Measurements from ENCODE around the gene PGM5. TPM values are rescaled to one million over a fixed set of nuclear protein-coding genes. Genes with fewer than 3 reads are reported as not detected.

Gene PGM5
- total RNA-seq, 1 donor from 2014 or later = 70.9 TPM

DNA sequence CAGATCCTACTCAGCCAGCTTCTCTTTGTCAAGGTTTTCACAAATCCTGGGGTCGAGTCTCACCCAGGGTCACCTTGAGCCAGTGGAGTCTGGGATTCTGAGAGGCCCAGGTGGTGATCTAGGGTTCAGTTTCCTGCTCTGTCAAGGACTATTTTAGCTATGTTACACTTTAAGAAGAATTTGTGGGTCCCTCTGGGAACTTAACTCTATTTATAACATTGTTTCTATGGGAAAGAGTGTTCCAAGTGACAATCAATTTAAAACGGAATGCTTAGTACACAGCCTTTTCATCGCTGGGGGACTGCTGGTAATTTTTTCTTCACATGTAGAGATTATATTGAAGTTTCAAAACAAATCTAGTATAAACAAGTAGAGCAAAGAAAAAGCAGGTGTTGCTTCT is 211.2 kb downstream of the PGM5 start:
- H3K27ac ChIP-seq = peak overlapping the region; percentile 11 to 53
- no peaks in the 10 kb centered on the region for H3K9me3 ChIP-seq
- H3K27me3 ChIP-seq = no peaks in the 10 kb centered on the region
- peaks cover 0 to 10% of the 10 kb centered on the region in 2 donors for H3K4me1 ChIP-seq
- no peak for DNase-seq (ENCODE audit: low spot score in 2 of 2)
- H3K36me3 ChIP-seq = no peaks in the 10 kb centered on the region
- TF ChIP-seq, protein P1, sequence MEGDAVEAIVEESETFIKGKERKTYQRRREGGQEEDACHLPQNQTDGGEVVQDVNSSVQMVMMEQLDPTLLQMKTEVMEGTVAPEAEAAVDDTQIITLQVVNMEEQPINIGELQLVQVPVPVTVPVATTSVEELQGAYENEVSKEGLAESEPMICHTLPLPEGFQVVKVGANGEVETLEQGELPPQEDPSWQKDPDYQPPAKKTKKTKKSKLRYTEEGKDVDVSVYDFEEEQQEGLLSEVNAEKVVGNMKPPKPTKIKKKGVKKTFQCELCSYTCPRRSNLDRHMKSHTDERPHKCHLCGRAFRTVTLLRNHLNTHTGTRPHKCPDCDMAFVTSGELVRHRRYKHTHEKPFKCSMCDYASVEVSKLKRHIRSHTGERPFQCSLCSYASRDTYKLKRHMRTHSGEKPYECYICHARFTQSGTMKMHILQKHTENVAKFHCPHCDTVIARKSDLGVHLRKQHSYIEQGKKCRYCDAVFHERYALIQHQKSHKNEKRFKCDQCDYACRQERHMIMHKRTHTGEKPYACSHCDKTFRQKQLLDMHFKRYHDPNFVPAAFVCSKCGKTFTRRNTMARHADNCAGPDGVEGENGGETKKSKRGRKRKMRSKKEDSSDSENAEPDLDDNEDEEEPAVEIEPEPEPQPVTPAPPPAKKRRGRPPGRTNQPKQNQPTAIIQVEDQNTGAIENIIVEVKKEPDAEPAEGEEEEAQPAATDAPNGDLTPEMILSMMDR (IDR thresholded peaks at IDR 0.05) = no peak
- no peak overlapping the region for H3K4me3 ChIP-seq
- intact Hi-C loops (cut with DNase I) = no loop called here

DNA sequence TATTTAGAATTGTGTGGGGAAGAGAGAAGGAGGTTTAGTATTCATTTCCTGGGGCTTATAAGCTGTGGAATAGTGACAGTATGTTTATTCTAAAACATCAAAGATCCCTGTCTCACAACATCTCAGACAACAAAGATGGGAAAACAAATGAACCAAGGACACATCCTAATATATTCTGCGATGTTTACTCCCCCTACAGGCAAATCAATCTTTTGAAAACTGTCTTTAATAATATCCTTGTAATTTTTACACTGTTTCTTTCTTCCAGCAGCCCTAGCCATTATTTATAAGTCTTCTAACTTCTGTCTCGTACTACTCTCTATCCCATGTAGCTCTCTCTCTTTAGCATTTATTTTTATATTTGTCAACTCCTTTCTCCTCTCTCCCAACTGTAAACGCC is 217.7 kb downstream of the PGM5 start:
- Histone ChIP-seq H3K4me3 (no peak overlapping the region), H3K27me3 (no peaks in the 10 kb centered on the region), H3K27ac (no peak overlapping the region), H3K4me1 (no peaks in the 10 kb centered on the region), H3K9me3 (no peaks in the 10 kb centered on the region), H3K36me3 (no peaks in the 10 kb centered on the region)
- TF ChIP-seq, protein P1 (IDR thresholded peaks at IDR 0.05) = peak in 2 of 3 experiments; percentile 19
- no peak for DNase-seq (ENCODE audit: low spot score in 2 of 2)
- intact Hi-C loops (cut with DNase I) = no loop called here

DNA sequence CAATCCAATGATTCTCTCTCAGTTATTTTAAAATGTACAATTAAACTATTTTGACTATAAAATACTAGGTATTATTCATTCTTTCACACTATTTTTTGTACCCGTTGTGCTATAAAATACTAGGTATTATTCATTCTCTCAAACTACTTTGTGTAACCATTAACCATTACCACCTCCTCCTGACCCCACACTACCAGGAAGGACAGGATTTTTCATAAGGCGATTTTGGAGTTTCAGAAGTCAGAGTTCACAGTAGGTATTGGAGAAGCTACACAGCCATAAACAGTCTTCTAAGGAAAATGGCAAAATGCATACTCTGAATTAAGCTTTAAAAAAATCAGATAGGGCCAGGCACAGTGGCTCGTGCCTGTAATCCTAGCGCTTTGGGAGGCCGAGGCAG is 219.4 kb downstream of the PGM5 start:
- H3K4me1 ChIP-seq = no peaks in the 10 kb centered on the region
- intact Hi-C loops (cut with DNase I) = no loop called here
- no peaks in the 10 kb centered on the region for H3K27me3 ChIP-seq
- H3K36me3 ChIP-seq = no peaks in the 10 kb centered on the region
- H3K27ac ChIP-seq = no peak overlapping the region
- no peak for DNase-seq (ENCODE audit: low spot score in 2 of 2)
- TF ChIP-seq, protein P1 (IDR thresholded peaks at IDR 0.05) = no peak
- no peak overlapping the region for H3K4me3 ChIP-seq
- H3K9me3 ChIP-seq = no peaks in the 10 kb centered on the region

DNA sequence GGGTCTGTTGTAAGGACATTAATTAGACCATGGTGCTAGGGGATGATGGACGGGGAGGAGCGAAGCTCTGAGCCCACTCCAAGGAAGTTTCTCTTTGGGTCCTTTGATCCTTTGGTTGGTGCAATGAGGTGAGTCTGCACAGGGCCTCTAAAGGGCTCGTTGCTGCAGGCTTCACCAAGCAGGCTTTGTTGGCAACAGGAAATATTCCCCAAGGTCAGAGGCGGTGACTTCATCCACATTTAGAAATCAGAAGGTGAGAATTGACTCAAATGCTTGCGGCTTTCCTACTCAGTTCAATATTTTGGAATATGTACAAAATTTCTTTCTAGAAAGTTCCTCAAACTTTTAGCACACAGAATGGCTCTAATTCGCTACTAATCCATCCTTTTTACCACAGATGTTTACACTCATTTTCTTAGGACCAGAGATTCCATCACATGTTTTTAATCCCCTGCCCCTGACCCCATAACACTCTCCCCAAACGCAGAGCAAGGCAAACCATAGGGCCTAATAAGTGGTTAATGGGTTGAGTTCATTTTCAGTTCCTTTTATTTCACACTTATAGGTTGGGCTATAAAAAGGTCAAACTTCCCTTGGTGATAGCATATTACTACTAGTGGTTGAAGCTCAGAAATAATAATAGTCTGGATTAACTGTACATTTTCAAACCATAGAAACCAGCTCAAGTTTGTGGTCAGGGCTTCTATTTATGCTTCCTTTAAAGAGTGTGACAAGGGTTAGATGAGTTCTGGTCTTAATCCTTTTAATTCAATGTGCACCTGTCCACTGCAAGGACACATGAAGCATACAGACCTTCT is 221.6 kb downstream of the PGM5 start:
- H3K27me3 ChIP-seq = no peaks in the 10 kb centered on the region
- H3K36me3 ChIP-seq = no peaks in the 10 kb centered on the region
- TF ChIP-seq, protein P1 (IDR thresholded peaks at IDR 0.05) = no peak
- H3K9me3 ChIP-seq = no peaks in the 10 kb centered on the region
- H3K4me3 ChIP-seq = no peak overlapping the region
- intact Hi-C loops (cut with DNase I) = no loop called here
- no peak overlapping the region for H3K27ac ChIP-seq
- no peaks in the 10 kb centered on the region for H3K4me1 ChIP-seq
- no peak for DNase-seq (ENCODE audit: low spot score in 2 of 2)

Other genes with a start within 250 kb of the PGM5 start
- gene ZNG1C, start 114.6 kb upstream of the PGM5 start, total RNA-seq = 2.4 TPM
- not detected for gene FOXD4L3, start 53.7 kb upstream of the PGM5 start, total RNA-seq
- not detected for gene TMEM252, start 184.3 kb downstream of the PGM5 start, total RNA-seq